Epithelial cell of esophagus (primary cell): ENCODE data around the gene TOP1.

Source experiments
- DNase-seq: peaks from one replicate; pipeline ENCODE4 v3.0.0; 2010; ENCODE audit warnings: low read depth
- H3K4me3 ChIP-seq: 2 replicates; pipeline ENCODE4 v1.5.1; 2011; ENCODE audit warnings: mild to moderate bottlenecking, low read length, control low read depth
- TF ChIP-seq, protein P1 (sequence below): IDR thresholded peaks from 2 replicates; pipeline ENCODE4 v1.5.1; 2011; ENCODE audit warnings: low read depth, mild to moderate bottlenecking, low read length, control low read depth, inconsistent platforms; ENCODE audit not compliant: insufficient read depth; ENCODE audit errors: missing control alignments

Gene TOP1

DNA sequence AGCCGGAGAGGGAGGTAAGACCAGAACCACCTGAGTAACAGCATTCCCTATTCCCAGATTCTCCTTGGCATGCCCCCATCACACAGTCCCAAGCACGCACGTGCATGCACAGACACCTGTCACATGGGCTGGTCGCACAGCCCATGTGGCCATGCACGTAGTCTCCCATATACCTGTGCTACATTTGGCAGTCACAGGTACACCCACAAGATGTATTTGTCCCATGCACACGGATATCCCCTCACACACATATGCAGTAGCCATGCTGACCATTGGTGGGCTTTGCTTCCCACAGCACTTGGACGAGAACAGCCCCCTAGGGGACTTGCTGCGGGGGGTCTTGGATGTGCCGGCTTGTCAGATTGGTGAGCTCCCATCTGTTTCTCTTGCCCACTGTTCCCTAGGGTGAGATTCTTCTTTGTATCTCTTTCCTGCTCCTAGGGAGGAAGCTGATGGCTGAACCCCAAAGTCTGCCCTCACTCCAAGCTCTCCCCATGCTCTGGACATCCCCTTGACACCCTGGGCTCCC lies 140.6 kb downstream of the TOP1 start:
- TF ChIP-seq, protein P1, sequence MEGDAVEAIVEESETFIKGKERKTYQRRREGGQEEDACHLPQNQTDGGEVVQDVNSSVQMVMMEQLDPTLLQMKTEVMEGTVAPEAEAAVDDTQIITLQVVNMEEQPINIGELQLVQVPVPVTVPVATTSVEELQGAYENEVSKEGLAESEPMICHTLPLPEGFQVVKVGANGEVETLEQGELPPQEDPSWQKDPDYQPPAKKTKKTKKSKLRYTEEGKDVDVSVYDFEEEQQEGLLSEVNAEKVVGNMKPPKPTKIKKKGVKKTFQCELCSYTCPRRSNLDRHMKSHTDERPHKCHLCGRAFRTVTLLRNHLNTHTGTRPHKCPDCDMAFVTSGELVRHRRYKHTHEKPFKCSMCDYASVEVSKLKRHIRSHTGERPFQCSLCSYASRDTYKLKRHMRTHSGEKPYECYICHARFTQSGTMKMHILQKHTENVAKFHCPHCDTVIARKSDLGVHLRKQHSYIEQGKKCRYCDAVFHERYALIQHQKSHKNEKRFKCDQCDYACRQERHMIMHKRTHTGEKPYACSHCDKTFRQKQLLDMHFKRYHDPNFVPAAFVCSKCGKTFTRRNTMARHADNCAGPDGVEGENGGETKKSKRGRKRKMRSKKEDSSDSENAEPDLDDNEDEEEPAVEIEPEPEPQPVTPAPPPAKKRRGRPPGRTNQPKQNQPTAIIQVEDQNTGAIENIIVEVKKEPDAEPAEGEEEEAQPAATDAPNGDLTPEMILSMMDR = no peak
- DNase-seq = no peak
- H3K4me3 ChIP-seq = no peak overlapping the region

DNA sequence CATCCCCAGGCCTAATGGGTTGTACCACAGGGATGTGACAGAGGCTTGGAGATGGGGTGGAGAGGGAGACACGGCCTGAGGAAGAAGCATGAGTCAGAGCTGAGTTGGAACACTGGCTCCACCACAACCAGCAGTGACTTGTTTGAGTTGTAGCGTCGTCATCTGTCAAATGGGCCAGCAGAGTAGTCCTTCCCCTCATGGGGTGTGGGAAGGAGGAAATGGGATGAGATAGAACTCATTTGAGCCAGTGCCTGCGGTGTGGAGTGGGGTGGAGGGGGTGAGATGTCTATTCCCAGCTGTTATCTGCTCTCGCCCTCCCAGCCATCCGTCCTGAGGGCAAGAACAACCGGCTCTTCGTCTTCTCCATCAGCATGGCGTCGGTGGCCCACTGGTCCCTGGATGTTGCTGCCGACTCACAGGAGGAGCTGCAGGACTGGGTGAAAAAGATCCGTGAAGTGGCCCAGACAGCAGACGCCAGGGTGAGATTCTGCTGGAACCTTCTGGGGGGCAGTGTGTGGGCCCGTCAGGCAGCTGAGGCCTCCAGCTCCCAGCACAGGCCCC lies 141.2 kb downstream of the TOP1 start:
- no peak overlapping the region for H3K4me3 ChIP-seq
- DNase-seq = peak; percentile 95
- TF ChIP-seq, protein P1 = no peak

- DNase-seq = no peak
- H3K4me3 ChIP-seq = no peak overlapping the region
These were observed 141.9 kb downstream of the TOP1 start for GRCh38 chr20:41170386-41171105.

GRCh38 chr20:41171736-41172295 lies 143.2 kb downstream of the TOP1 start:
- TF ChIP-seq, protein P1 = no peak
- no peak overlapping the region for H3K4me3 ChIP-seq
- DNase-seq = no peak

More at GRCh38 chr20:41170386-41171105, 141.9 kb downstream of the TOP1 start:
- TF ChIP-seq, protein P1 = no peak

- no peak for DNase-seq
- TF ChIP-seq, protein P1 = no peak
- no peak overlapping the region for H3K4me3 ChIP-seq
These were observed 143.9 kb downstream of the TOP1 start for GRCh38 chr20:41172296-41173140.

- TF ChIP-seq, protein P1 = peak; percentile 97
- DNase-seq = peak; percentile 70
- H3K4me3 ChIP-seq = no peak overlapping the region
These were observed 144.6 kb downstream of the TOP1 start for GRCh38 chr20:41173161-41173721.
